HL-60 (cell line): Measurements from ENCODE around the gene GNS.

ENCODE experiments used
- DNase-seq, 2 experiments: peaks; one replicate each; pipeline ENCODE4 v3.0.0-alpha.2; 2010 to 2020; ENCODE audit warnings: low read depth in 1 of 2, low spot score in 1 of 2
- H3K27ac ChIP-seq: fragments of 250-450 bp; sonication (Bioruptor Pico); replicated peaks from 2 replicates; pipeline ENCODE4 v1.5.1; 2020; ENCODE audit warnings: mild to moderate bottlenecking, moderate library complexity
- H3K27me3 ChIP-seq: fragments of 250-450 bp; sonication (Bioruptor Pico); 2 replicates; pipeline ENCODE4 v1.5.1; 2021; ENCODE audit warnings: mild to moderate bottlenecking, moderate library complexity; ENCODE audit not compliant: insufficient read depth, poor library complexity, severe bottlenecking
- H3K4me3 ChIP-seq: replicated peaks from 2 replicates; pipeline ENCODE4 v1.5.1; 2011; ENCODE audit warnings: mild to moderate bottlenecking, control low read depth, low read length; ENCODE audit not compliant: insufficient read depth
- GABPA ChIP-seq: IDR thresholded peaks from 2 replicates; pipeline ENCODE4 v1.6.1; 2012; ENCODE audit warnings: low read depth
- POLR2AphosphoS5 ChIP-seq: IDR thresholded peaks from 2 replicates; pipeline ENCODE4 v1.6.1; 2012; ENCODE audit warnings: low read depth
- SPI1 ChIP-seq: IDR thresholded peaks from 2 replicates; pipeline ENCODE4 v1.6.1; 2012; ENCODE audit warnings: low read depth, mild to moderate bottlenecking, borderline replicate concordance
- long read RNA-seq: library from polyadenylated mRNA; unstranded; transcript quantifications from one replicate; pipeline ENCODE4 v2.0.0, GENCODE V29; 2020
- TF ChIP-seq, protein P1 (sequence below): IDR thresholded peaks from 2 replicates; pipeline ENCODE4 v1.6.1; 2012; ENCODE audit warnings: low read depth; ENCODE audit not compliant: insufficient replicate concordance
- TF ChIP-seq, protein P2 (sequence below): IDR thresholded peaks from one replicate; pipeline ENCODE4 v1.5.1; 2011; ENCODE audit warnings: low read length, control low read depth, inconsistent platforms; ENCODE audit not compliant: insufficient read depth

Gene GNS
- long read RNA-seq, full-length matches to known transcripts, result 132 of 154 reads
- long read RNA-seq, partial matches to known transcripts, result 10 of 154 reads
- long read RNA-seq, other reads (novel, unspliced or antisense), result 12 of 154 reads

DNA sequence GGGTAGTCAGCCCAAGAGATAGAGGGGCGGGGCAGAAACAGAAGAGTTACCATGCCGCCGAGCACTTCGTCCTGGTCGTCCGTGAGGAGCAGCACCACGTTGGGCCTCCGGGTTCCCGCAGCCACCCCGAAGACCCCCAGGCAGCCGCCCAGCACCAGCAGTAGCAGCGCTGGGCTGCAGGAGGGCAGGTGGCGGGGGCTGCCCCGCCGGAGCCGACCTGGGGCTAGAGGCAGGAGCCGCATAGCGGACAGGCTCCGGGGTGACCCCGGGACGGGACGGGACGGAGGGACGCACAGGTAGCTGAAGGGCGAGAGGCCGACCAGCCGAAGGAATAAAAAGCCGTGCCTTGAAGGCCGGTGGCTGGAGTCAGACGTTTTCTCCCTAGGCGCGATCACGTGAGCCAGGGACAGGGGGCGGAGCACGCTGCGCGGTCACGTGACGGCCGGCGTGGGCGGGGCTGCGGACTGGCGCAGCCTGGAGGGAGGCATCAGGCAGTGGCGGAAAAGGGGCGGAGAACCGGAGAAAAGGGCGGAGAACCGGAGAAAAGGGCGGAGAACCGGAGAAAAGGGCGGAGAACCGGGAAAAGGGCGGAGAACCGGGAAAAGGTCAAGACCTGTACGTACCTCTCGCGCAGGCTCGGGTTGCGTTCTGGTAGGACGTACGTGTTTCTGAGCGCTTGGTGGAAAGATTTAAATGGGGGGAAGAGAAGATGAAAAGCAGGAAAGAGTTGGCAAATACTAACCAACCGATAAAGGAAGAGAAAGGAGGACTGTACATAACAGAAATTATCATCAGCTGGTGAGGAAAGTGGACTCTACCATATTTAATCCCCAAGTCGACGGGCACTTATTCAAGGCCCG, at the start of gene GNS:
GNS (minus strand) TSS at position 372 of the 860 bp plus-strand sequence; CDS start at position 242, 130 bp downstream.
- Histone ChIP-seq H3K4me3 (peak within 1 kb of the TSS; percentile 98), H3K27ac (peak within 1 kb of the TSS; percentile 82), H3K27me3 (no peaks in the 10 kb centered on the region)
- no peak for TF ChIP-seq SPI1
- peak; percentile 55; the same call in 1 of the 2 replicates for TF ChIP-seq POLR2AphosphoS5
- peak; percentile 89 to 95 for DNase-seq

DNA sequence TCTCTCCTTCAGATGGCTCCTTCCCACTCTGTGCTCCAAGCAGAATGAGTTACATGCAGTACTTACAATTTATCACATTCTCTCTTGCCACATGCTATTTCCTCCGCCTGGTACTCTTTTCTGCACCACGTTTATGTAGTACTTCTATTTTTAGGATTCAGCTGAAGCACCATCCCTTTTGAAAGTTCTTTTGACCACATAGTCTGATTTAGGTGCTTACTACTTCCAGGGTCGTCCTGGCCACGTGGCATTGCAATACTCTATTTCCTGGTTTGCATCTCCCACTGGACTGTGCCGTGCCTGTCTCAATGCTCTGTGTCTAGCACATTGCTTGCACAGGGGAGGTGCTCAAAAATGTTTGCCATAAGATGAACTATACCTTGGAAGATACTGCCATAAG, 48.9 kb upstream of the GNS start:
- no peaks in the 10 kb centered on the region for H3K27me3 ChIP-seq
- H3K4me3 ChIP-seq, result no peak overlapping the region
- H3K27ac ChIP-seq, result no peak overlapping the region
- DNase-seq, result no peak
- no peak for TF ChIP-seq GABPA
- TF ChIP-seq, protein P1, sequence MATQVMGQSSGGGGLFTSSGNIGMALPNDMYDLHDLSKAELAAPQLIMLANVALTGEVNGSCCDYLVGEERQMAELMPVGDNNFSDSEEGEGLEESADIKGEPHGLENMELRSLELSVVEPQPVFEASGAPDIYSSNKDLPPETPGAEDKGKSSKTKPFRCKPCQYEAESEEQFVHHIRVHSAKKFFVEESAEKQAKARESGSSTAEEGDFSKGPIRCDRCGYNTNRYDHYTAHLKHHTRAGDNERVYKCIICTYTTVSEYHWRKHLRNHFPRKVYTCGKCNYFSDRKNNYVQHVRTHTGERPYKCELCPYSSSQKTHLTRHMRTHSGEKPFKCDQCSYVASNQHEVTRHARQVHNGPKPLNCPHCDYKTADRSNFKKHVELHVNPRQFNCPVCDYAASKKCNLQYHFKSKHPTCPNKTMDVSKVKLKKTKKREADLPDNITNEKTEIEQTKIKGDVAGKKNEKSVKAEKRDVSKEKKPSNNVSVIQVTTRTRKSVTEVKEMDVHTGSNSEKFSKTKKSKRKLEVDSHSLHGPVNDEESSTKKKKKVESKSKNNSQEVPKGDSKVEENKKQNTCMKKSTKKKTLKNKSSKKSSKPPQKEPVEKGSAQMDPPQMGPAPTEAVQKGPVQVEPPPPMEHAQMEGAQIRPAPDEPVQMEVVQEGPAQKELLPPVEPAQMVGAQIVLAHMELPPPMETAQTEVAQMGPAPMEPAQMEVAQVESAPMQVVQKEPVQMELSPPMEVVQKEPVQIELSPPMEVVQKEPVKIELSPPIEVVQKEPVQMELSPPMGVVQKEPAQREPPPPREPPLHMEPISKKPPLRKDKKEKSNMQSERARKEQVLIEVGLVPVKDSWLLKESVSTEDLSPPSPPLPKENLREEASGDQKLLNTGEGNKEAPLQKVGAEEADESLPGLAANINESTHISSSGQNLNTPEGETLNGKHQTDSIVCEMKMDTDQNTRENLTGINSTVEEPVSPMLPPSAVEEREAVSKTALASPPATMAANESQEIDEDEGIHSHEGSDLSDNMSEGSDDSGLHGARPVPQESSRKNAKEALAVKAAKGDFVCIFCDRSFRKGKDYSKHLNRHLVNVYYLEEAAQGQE, result no peak
- TF ChIP-seq, protein P2, sequence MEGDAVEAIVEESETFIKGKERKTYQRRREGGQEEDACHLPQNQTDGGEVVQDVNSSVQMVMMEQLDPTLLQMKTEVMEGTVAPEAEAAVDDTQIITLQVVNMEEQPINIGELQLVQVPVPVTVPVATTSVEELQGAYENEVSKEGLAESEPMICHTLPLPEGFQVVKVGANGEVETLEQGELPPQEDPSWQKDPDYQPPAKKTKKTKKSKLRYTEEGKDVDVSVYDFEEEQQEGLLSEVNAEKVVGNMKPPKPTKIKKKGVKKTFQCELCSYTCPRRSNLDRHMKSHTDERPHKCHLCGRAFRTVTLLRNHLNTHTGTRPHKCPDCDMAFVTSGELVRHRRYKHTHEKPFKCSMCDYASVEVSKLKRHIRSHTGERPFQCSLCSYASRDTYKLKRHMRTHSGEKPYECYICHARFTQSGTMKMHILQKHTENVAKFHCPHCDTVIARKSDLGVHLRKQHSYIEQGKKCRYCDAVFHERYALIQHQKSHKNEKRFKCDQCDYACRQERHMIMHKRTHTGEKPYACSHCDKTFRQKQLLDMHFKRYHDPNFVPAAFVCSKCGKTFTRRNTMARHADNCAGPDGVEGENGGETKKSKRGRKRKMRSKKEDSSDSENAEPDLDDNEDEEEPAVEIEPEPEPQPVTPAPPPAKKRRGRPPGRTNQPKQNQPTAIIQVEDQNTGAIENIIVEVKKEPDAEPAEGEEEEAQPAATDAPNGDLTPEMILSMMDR, result no peak
- no peak for TF ChIP-seq SPI1
- TF ChIP-seq POLR2AphosphoS5, result no peak

DNA sequence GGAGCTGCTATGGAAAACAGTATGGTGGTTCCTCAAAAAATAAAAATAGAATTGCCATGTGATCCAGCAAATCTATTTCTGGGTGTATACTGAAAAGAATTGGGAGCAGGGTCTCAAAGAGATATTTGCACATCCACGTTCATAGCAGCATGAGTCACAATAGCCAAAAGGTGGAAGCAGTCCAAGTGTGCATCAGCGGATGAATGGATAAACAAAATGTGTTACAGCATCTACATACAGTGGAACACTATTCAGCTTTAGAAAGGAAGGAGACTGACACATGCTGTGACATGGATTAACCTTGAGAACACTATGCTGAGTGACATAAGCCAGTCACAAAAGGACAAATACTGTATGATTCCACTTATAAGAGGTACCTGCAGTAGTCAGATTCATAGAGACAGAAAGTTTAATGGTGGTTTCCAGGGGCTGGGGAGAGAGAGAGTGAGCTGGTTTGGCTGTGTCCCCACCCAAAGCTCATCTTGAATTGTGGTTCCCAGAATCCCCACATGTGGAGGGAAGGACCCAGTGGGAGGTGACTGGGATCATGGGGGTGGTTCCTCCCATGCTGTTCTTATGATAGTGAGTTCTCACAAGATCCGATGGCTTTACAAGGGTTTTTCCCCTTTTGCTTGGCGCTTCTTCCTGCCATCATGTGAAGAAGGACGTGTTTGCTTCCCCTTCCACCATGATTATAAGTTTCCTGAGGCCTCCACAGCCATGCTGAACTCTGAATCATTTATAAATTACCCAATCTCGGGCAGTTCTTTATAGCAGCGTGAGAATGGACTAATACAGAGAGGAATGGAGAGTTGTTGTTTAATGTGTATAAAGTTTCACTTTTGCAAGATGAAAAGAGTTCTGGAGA, 47.6 kb upstream of the GNS start:
- Histone ChIP-seq H3K27ac (no peak overlapping the region), H3K27me3 (no peaks in the 10 kb centered on the region), H3K4me3 (no peak overlapping the region)
- no peak for TF ChIP-seq POLR2AphosphoS5
- TF ChIP-seq, protein P2, result no peak
- TF ChIP-seq SPI1, result no peak
- TF ChIP-seq GABPA, result no peak
- TF ChIP-seq, protein P1, result no peak
- DNase-seq, result no peak

DNA sequence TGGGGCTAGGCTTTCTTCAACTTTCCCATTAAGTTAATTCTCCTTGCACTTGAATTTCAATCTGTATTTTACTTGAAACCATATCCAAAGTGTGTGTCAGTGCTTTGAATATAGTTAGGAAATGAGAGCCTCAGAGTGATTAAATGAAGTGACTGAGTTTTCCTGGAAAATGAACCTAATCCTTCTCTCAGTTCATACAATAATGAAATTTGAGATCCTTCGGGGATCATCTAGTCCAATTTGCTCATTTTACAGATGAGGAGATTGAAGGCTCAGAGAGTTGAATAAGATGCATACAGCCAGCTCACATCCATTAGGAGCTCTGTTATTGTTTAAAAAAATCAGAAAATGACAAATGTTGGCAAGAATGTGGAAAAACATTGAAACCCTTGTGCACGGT, 47.0 kb upstream of the GNS start:
- Histone ChIP-seq H3K27ac (no peak overlapping the region), H3K4me3 (no peak overlapping the region), H3K27me3 (no peaks in the 10 kb centered on the region)
- no peak for DNase-seq
- no peak for TF ChIP-seq GABPA
- no peak for TF ChIP-seq SPI1
- TF ChIP-seq, protein P1, result no peak
- TF ChIP-seq, protein P2, result no peak
- no peak for TF ChIP-seq POLR2AphosphoS5
